ENCODE measurements around the gene CDK9.

CDK9 gene

GRCh38 chr9:127761061-127761460 is 24.8 kb upstream of the CDK9 start:
- TF ChIP-seq ZFP3 (CRISPR knock-in tag; IDR thresholded peaks at IDR 0.05) (no peak), CREB5 (CRISPR knock-in tag; IDR thresholded peaks at IDR 0.05; ENCODE audit: low read depth) (no peak), SNAI2 (CRISPR knock-in tag; IDR thresholded peaks at IDR 0.05) (no peak), ESRRG (CRISPR knock-in tag; IDR thresholded peaks at IDR 0.05) (no peak), BACH2 (CRISPR knock-in tag; IDR thresholded peaks at IDR 0.05; ENCODE audit: borderline replicate concordance) (no peak), RARB (CRISPR knock-in tag; IDR thresholded peaks at IDR 0.05) (no peak)

GRCh38 chr9:127761491-127761956 is 24.3 kb upstream of the CDK9 start:
- no peak; the same call in 2 of the 3 replicates for ATAC-seq
- TF ChIP-seq CREB5 (CRISPR knock-in tag; IDR thresholded peaks at IDR 0.05; ENCODE audit: low read depth) (no peak), BACH2 (CRISPR knock-in tag; IDR thresholded peaks at IDR 0.05; ENCODE audit: borderline replicate concordance) (no peak), ZNF70 (CRISPR knock-in tag; IDR thresholded peaks at IDR 0.05) (no peak), ESRRG (CRISPR knock-in tag; IDR thresholded peaks at IDR 0.05) (no peak), ARNTL (CRISPR knock-in tag; IDR thresholded peaks at IDR 0.05; ENCODE audit: borderline replicate concordance, low read depth) (no peak), GLIS3 (CRISPR knock-in tag; IDR thresholded peaks at IDR 0.05) (no peak), ZC3H10 (CRISPR knock-in tag; IDR thresholded peaks at IDR 0.05) (no peak), ZFP30 (CRISPR knock-in tag; IDR thresholded peaks at IDR 0.05) (no peak), ZFP3 (CRISPR knock-in tag; IDR thresholded peaks at IDR 0.05) (no peak), ISL1 (CRISPR knock-in tag; IDR thresholded peaks at IDR 0.05) (no peak), ZNF565 (CRISPR knock-in tag; conservative IDR thresholded peaks at IDR 0.05; ENCODE audit: low read depth) (no peak), ZNF8 (CRISPR knock-in tag; IDR thresholded peaks at IDR 0.05) (no peak), CSRNP3 (CRISPR knock-in tag; IDR thresholded peaks at IDR 0.05) (no peak), TCF4 (CRISPR knock-in tag; IDR thresholded peaks at IDR 0.05; ENCODE audit: borderline replicate concordance) (no peak), POU6F1 (CRISPR knock-in tag; IDR thresholded peaks at IDR 0.05; ENCODE audit: borderline replicate concordance, low read depth) (no peak), SNAI2 (CRISPR knock-in tag; IDR thresholded peaks at IDR 0.05) (no peak), PATZ1 (CRISPR knock-in tag; IDR thresholded peaks at IDR 0.05; ENCODE audit: borderline replicate concordance) (no peak), OSR1 (CRISPR knock-in tag; IDR thresholded peaks at IDR 0.05) (no peak), TOX (CRISPR knock-in tag; IDR thresholded peaks at IDR 0.05; ENCODE audit: borderline replicate concordance) (no peak), PPARA (CRISPR knock-in tag; IDR thresholded peaks at IDR 0.05; ENCODE audit: borderline replicate concordance) (no peak)

More at GRCh38 chr9:127761061-127761460, 24.8 kb upstream of the CDK9 start:
- ATAC-seq = no peak

GRCh38 chr9:127762111-127762676 is 23.6 kb upstream of the CDK9 start:
- TF ChIP-seq ZFP30 (CRISPR knock-in tag; IDR thresholded peaks at IDR 0.05) (no peak), RARB (CRISPR knock-in tag; IDR thresholded peaks at IDR 0.05) (no peak), OSR1 (CRISPR knock-in tag; IDR thresholded peaks at IDR 0.05) (no peak), ZNF8 (CRISPR knock-in tag; IDR thresholded peaks at IDR 0.05) (no peak), ZNF565 (CRISPR knock-in tag; conservative IDR thresholded peaks at IDR 0.05; ENCODE audit: low read depth) (no peak)
- no peak for ATAC-seq

Data from SK-N-SH treated with all-trans-retinoic acid at 6 μM for 48 hours (cell line).